IPS-20b (cell line): ENCODE measurements around the gene SMIM29.
"Not testable (repeated sequence)": the region's sequence is repeated elsewhere in the genome, so short reads cannot be mapped to it uniquely, and the experiment has no call there.

Source experiments
- H3K27ac ChIP-seq: one replicate; pipeline ENCODE4 v1.5.1; 2013; ENCODE audit warnings: low read length
- H3K27me3 ChIP-seq: 2 replicates; pipeline ENCODE4 v1.6.1; 2013; ENCODE audit warnings: mild to moderate bottlenecking, low read length, inconsistent platforms; ENCODE audit not compliant: insufficient read depth
- H3K36me3 ChIP-seq: 2 replicates; pipeline ENCODE4 v1.6.1; 2013; ENCODE audit warnings: low read depth, mild to moderate bottlenecking, inconsistent platforms, low read length, moderate library complexity; ENCODE audit not compliant: insufficient read depth
- H3K4me1 ChIP-seq: 2 replicates; pipeline ENCODE4 v1.6.1; 2013; ENCODE audit warnings: mild to moderate bottlenecking, control low read depth, inconsistent platforms, low read length, moderate library complexity; ENCODE audit not compliant: insufficient read depth
- H3K4me3 ChIP-seq: 2 replicates; pipeline ENCODE4 v1.5.1; 2013; ENCODE audit warnings: mild to moderate bottlenecking, low read length, inconsistent platforms
- H3K9ac ChIP-seq: 2 replicates; pipeline ENCODE4 v1.6.1; 2013; ENCODE audit warnings: low read depth, mild to moderate bottlenecking, inconsistent platforms, low read length, moderate library complexity
- H3K9me3 ChIP-seq: 2 replicates; pipeline ENCODE4 v1.6.1; 2013; ENCODE audit warnings: mild to moderate bottlenecking, low read depth, low read length, inconsistent platforms; ENCODE audit not compliant: insufficient read depth

SMIM29 gene

GRCh38 chr6:34260576-34261267 is 11.9 kb upstream of the SMIM29 start:
- H3K9me3 ChIP-seq: peaks cover 7% of the 10 kb centered on the region; the same call in 1 of the 2 replicates
- no peaks in the 10 kb centered on the region for H3K36me3 ChIP-seq
- H3K9ac ChIP-seq: no peak overlapping the region
- H3K4me3 ChIP-seq: no peak overlapping the region
- no peak overlapping the region for H3K27ac ChIP-seq
- H3K27me3 ChIP-seq: no peaks in the 10 kb centered on the region
- no peaks in the 10 kb centered on the region for H3K4me1 ChIP-seq

- Histone ChIP-seq H3K36me3 (no peaks in the 10 kb centered on the region), H3K4me3 (no peak overlapping the region), H3K27ac (no peak overlapping the region), H3K9me3 (peaks cover 7% of the 10 kb centered on the region; the same call in 1 of the 2 replicates), H3K9ac (no peak overlapping the region), H3K4me1 (no peaks in the 10 kb centered on the region), H3K27me3 (no peaks in the 10 kb centered on the region)
Observed at GRCh38 chr6:34259529-34260069, 10.8 kb upstream of the SMIM29 start.

GRCh38 chr6:34252395-34252794 is 3.6 kb upstream of the SMIM29 start:
- H3K27ac ChIP-seq, H3K4me3 ChIP-seq, H3K27me3 ChIP-seq, H3K9ac ChIP-seq, H3K36me3 ChIP-seq, H3K4me1 ChIP-seq, H3K9me3 ChIP-seq: not testable (repeated sequence)

DNA sequence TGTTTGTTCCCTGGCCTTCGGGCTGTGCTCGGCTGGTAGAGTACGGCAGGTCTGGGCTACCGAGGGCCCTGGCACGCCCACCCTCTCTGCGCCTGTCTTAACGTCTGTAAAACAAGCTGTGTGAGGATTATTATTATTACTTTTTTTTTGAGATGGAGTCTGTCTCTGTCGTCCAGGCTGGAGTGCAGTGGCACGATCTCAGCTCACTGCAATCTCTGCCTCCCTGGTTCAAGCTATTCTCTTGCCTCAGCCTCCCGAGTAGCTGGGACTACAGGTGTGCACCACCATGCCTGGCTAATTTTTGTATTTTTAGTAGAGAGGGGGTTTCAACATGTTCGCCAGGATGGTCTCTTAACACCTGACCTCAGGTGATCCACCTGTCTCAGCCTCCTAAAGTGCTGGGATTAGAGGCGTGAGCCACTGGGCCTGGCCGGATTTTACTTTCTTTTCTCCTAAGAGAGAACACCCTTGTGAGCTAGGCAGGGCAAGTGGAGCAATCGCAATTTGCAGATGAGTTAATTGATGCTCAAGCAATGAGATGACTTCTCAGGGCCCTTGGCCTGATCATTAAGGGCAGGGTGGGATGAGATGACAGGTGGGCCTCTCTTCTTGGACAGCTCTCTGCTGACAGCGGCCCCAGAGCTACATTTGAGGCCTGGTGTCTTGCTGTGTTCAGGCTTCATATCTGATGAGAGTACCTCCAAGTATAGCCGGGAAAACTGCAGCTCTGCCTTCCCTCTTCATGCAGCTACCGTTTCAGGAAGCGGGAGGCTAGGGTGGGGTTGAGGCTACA is 859 bp upstream of the SMIM29 start:
- H3K9me3 ChIP-seq: no peaks in the 10 kb centered on the region
- H3K9ac ChIP-seq: peak overlapping the region; percentile 72
- H3K4me3 ChIP-seq: peak overlapping the region; percentile 81
- H3K36me3 ChIP-seq: peaks cover 14% of the 10 kb centered on the region
- no peaks in the 10 kb centered on the region for H3K27me3 ChIP-seq
- H3K4me1 ChIP-seq: no peaks in the 10 kb centered on the region
- no peak overlapping the region for H3K27ac ChIP-seq

DNA sequence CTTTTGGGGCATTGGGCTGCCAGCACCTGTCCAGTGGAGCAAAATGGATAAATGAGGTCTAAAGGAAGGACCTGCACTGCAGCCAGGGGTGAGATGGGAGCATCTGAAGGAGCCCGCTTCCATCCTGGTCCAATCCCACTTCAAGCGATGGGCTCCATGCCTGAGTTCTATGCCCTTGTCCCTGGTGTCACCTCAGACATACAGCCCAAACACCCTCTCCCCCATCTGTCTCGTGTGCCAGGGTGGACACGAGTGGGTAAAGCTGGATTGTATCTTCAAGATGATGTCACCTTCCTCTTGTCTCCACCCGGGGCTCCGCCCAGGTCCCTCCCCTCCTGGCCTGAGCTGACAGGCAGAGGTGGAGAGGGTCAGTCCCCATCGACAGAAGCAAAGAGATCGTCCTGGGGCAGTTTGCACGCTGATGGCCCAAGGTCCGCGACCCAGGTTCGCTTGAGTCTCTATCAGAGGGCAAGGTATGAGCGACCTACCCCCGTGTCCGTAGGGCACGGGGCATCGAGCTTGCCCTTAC is 544 bp downstream of the SMIM29 start:
- Histone ChIP-seq H3K27ac (no peak overlapping the region), H3K9me3 (no peaks in the 10 kb centered on the region), H3K4me3 (peak overlapping the region; percentile 81), H3K4me1 (0 out of 2 replicates have a peak, but pooled peaks cover under 1% of the 10 kb centered on the region), H3K27me3 (no peaks in the 10 kb centered on the region), H3K9ac (peak overlapping the region; percentile 70; the same call in 1 of the 2 replicates), H3K36me3 (peaks cover 28% of the 10 kb centered on the region)

DNA sequence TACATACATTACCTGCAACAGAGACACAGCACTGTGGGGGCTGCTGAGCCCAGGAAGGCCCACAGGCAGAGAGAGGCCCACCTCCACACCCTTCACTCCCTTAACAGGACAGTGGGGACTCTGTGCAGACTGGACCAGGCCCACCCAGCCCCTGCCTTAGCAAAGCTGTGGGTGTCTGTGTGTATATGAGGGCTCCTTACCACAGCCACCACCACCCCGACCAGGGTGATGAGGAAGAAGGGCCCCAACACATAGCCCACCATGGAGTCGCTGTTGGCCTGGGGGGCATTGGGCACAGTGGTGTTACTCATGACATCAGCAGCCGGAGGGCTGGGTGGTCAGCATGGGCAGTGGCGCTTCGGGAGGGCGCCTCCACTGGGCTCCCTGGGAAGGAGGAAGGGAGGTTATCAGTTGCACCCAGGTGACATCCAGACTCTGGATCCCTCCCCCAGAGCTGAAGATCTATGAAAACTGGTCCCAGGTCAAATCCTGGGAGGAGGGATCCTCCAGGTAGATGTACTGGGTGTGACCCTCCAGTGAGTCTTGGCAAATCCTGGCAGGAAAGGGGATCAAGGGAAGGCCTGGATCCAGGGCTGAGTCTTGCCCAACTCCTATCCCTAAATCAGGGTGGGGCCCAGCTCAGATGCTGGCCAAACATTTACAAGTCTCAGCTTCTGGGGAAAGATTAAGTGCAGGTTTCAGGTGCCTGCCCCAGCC is 1.2 kb downstream of the SMIM29 start:
- Histone ChIP-seq H3K27ac (no peak overlapping the region), H3K27me3 (no peaks in the 10 kb centered on the region), H3K9ac (no peak overlapping the region), H3K4me1 (peaks cover 4% of the 10 kb centered on the region; the same call in 1 of the 2 replicates), H3K36me3 (peaks cover 34% of the 10 kb centered on the region), H3K4me3 (peak overlapping the region; percentile 81; the same call in 1 of the 2 replicates), H3K9me3 (no peaks in the 10 kb centered on the region)

DNA sequence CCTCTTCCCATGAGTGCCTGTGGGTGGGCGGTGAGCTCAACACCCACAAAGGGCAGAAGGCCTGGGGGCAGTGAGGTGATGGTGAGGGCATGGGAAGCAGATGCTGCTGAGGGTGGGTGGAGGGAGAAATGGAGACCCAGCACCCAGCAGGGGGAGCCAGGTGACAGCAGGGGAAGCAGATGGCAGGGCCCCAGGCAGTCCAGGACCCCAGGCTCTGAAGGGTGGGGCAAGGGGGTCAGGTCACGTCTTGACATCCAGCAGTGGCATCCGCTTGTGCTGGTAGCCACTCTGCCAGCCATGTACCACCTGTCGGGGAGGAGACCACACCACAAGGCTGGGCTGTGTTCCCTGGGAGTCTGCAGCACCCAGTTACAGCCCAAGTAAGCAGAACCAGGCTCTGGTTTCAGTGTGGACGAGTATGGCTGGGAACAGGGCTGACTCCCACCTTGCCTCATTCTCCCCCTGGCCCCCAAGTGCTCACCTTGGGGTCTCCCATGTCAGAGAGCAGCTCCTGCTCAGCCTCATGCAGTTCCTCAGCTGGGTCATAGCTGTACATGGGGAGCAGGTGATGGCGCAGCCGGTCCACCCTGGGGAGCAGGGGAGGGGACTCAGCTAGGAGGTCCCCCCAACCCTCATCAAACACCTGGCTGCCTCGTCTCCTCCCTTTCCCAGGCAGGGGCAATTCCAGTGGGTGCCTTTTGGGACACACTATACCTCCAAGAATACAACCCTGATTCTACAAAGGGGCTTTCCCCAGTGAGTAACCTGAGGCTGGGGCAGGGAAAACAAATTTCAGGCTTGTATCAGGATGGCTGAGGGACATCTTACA is 2.0 kb downstream of the SMIM29 start:
- H3K9me3 ChIP-seq: no peaks in the 10 kb centered on the region
- H3K4me1 ChIP-seq: peaks cover 13% of the 10 kb centered on the region
- no peak overlapping the region for H3K9ac ChIP-seq
- no peak overlapping the region for H3K4me3 ChIP-seq
- H3K36me3 ChIP-seq: peaks cover 43% of the 10 kb centered on the region
- H3K27ac ChIP-seq: no peak overlapping the region
- H3K27me3 ChIP-seq: no peaks in the 10 kb centered on the region

GRCh38 chr6:34246249-34246562 is 2.6 kb downstream of the SMIM29 start:
- Histone ChIP-seq H3K36me3 (peaks cover 49% of the 10 kb centered on the region), H3K9me3 (no peaks in the 10 kb centered on the region), H3K9ac (no peak overlapping the region), H3K27ac (no peak overlapping the region), H3K4me3 (no peak overlapping the region), H3K4me1 (peaks cover 15% of the 10 kb centered on the region), H3K27me3 (no peaks in the 10 kb centered on the region)

GRCh38 chr6:34245761-34246140 is 3.1 kb downstream of the SMIM29 start:
- Histone ChIP-seq H3K36me3 (peaks cover 53% of the 10 kb centered on the region), H3K4me1 (peaks cover 15% of the 10 kb centered on the region)
- H3K27ac ChIP-seq, H3K9me3 ChIP-seq, H3K9ac ChIP-seq, H3K27me3 ChIP-seq, H3K4me3 ChIP-seq: not testable (repeated sequence)

DNA sequence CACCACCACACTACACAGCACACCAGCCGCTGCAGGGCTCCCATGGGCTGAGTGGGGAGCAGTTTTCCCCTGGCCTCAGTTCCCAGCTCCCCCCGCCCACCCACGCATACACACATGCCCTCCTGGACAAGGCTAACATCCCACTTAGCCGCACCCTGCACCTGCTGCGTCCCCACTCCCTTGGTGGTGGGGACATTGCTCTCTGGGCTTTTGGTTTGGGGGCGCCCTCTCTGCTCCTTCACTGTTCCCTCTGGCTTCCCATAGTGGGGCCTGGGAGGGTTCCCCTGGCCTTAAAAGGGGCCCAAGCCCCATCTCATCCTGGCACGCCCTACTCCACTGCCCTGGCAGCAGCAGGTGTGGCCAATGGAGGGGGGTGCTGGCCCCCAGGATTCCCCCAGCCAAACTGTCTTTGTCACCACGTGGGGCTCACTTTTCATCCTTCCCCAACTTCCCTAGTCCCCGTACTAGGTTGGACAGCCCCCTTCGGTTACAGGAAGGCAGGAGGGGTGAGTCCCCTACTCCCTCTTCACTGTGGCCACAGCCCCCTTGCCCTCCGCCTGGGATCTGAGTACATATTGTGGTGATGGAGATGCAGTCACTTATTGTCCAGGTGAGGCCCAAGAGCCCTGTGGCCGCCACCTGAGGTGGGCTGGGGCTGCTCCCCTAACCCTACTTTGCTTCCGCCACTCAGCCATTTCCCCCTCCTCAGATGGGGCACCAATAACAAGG is 3.6 kb downstream of the SMIM29 start:
- not testable (repeated sequence) for H3K4me3 ChIP-seq, H3K9ac ChIP-seq, H3K9me3 ChIP-seq, H3K27me3 ChIP-seq, H3K27ac ChIP-seq
- Histone ChIP-seq H3K36me3 (peaks cover 59% of the 10 kb centered on the region), H3K4me1 (peaks cover 20% of the 10 kb centered on the region)
